ENCODE data around the gene SACM1L.

- no peak for TF ChIP-seq POLR2AphosphoS5 (IDR thresholded peaks at IDR 0.05)
- TF ChIP-seq CTCF (IDR thresholded peaks at IDR 0.05): no peak
- TF ChIP-seq EP300 (IDR thresholded peaks at IDR 0.05): no peak
- TF ChIP-seq POLR2A (IDR thresholded peaks at IDR 0.05; ENCODE audit: low read depth): no peak
Measured at GRCh38 chr3:45719655-45720487, 30.7 kb downstream of the SACM1L start.
